ENCODE data around the gene PTPDC1. TPM values are rescaled to one million over a fixed set of nuclear protein-coding genes. Genes with fewer than 3 reads are reported as not detected.

Gene PTPDC1
- total and polyA plus RNA-seq, 2 of the 8 experiments (the other 6 are each of a cell fraction or from before 2014, with no cell fraction given): 4.1 to 7.3 TPM

- TF ChIP-seq HDAC2 (IDR thresholded peaks at IDR 0.05; ENCODE audit: borderline replicate concordance in 1 of 2, low read depth in 2 of 2, low read length in 2 of 2) (no peak), TAF7 (optimal IDR thresholded peaks at IDR 0.05; ENCODE audit: borderline replicate concordance, low read depth, low read length) (no peak), HDAC6 (IDR thresholded peaks at IDR 0.05; ENCODE audit: low read depth, low read length) (no peak), CBX5 (IDR thresholded peaks at IDR 0.05; ENCODE audit: low read depth, low read length) (no peak), POLR2AphosphoS5 (IDR thresholded peaks at IDR 0.05; ENCODE audit: low read depth, low read length) (no peak), NANOG (IDR thresholded peaks at IDR 0.05; ENCODE audit: insufficient read depth, low read depth, low read length, poor library complexity, severe bottlenecking) (no peak)
Measured at GRCh38 chr9:94140791-94141790, 56.8 kb downstream of the PTPDC1 start (continued).
